Posterior vena cava (tissue), 2 donors: ENCODE data around the gene CAPRIN1. TPM values are rescaled to one million over a fixed set of nuclear protein-coding genes. Genes with fewer than 3 reads are reported as not detected.
A peak's percentile ranks its signal among the peaks of the same experiment; 100 is the strongest.

Source experiments
- DNase-seq: peaks from one replicate; pipeline ENCODE4 v3.0.0-alpha.2; 2020; ENCODE audit warnings: low spot score
- intact Hi-C, 2 donors: fragments of 100-400 bp; cut with DNase I; formaldehyde crosslinking; loops; one replicate each; pipeline versions ENCODE4 v1.14.1 to v1.14.2; 2022 to 2023
- long read RNA-seq, 2 donors: library from polyadenylated mRNA; unstranded; transcript quantifications; one replicate each; pipeline ENCODE4 v2.0.0, GENCODE V29; 2020 to 2021
- total RNA-seq, 2 donors: library from RNA; stranded (reverse); fragmentation: NEBNext Ultra II Directional; extraction: Animal tissue kit (Norgen Biotek cat#: 25700); gene quantifications; one replicate each; pipeline ENCODE4 v1.2.1, GENCODE V29; 2021
- donor health status: DM: yes; HTN: yes; CAD: no.
- donor health status: DM: yes; HTN: yes; CAD: no.

Gene CAPRIN1, protein sequence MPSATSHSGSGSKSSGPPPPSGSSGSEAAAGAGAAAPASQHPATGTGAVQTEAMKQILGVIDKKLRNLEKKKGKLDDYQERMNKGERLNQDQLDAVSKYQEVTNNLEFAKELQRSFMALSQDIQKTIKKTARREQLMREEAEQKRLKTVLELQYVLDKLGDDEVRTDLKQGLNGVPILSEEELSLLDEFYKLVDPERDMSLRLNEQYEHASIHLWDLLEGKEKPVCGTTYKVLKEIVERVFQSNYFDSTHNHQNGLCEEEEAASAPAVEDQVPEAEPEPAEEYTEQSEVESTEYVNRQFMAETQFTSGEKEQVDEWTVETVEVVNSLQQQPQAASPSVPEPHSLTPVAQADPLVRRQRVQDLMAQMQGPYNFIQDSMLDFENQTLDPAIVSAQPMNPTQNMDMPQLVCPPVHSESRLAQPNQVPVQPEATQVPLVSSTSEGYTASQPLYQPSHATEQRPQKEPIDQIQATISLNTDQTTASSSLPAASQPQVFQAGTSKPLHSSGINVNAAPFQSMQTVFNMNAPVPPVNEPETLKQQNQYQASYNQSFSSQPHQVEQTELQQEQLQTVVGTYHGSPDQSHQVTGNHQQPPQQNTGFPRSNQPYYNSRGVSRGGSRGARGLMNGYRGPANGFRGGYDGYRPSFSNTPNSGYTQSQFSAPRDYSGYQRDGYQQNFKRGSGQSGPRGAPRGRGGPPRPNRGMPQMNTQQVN
- 100 to 1,000 TPM; 145 to 149 TPM for total RNA-seq
- long read RNA-seq, donor 1, full-length matches to known transcripts, result 25 of 42 reads
- long read RNA-seq, donor 1, partial matches to known transcripts, result 12 of 42 reads
- long read RNA-seq, donor 1, other reads (novel, unspliced or antisense), result 5 of 42 reads
- long read RNA-seq, donor 2, full-length matches to known transcripts, result 14 of 27 reads
- long read RNA-seq, donor 2, partial matches to known transcripts, result 4 of 27 reads
- long read RNA-seq, donor 2, other reads (novel, unspliced or antisense), result 9 of 27 reads

GRCh38 chr11:34051349-34052035, at the start of gene CAPRIN1:
TSS of gene CAPRIN1 (plus strand) at chr11:34051731. CDS start at chr11:34052421, 690 bp downstream.
- intact Hi-C loops, result loop anchor here in 1 of 2 donors (2.0 kb wide), 1 partner anchor 53 kb away; the partner anchor contains the start of gene NAT10
- peak; percentile 96 for DNase-seq

DNA sequence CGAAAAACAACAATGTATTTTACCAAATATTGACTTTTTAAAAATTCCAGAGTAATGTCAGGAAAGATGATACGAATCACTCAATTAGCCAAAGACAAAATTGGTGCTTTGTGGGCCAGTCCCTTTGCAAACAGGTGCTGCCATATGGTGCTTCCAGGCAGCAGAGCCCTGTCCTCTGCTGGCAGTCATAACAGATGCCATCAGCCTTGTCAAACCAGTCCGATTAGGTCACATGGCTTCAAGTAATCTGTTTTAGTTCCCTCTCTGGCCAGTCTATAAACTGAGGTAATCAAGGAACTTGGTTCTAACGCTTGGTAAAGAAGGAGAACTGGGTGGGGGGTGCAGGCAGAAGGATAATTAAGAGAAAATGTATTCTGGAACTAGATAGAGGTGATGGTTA, 49.1 kb upstream of the CAPRIN1 start:
- DNase-seq, result no peak
- intact Hi-C loops, result no loop called here

DNA sequence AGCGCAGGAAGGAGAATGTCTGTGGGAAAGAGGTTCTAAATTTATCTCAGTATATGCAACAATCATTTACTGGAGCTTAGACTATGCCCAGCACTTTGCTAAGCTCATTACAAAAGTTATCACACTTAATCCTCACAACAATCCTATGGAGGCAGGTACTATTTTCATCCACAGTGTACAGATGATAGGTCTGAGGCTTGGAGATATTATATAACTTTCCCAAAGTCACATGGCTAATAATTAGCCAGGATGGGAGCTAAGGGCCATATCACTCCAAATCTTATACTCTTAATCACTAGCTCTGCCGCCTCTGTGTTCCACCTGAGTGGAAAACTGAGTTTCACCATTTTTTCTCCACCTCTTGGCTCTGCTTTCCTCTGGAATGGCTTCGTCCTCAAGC, 47.3 kb upstream of the CAPRIN1 start:
- DNase-seq, result no peak
- intact Hi-C loops, result loop anchor here in 1 of 2 donors (2.0 kb wide), 1 partner anchor 491 kb away; no protein-coding TSS in a partner anchor

DNA sequence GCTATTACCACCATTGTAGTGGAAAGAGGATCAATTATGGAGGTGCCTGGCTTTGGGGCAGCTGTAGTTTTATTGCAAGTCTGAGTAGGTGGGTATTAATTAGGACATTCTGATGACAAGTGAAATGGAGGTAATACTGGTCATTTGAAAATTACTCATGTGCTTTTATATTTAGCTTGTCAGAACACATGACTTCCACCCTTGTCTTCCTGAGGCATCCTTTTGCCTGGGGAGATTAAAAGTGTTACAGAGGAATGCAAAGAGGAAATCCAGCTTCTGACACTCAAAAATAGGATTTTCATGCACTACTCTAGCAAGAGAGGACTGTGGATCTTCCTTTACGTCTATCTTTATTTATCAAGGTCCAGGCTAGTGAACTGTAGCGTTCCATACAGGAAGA, 44.7 kb upstream of the CAPRIN1 start:
- intact Hi-C loops, result no loop called here
- DNase-seq, result no peak

DNA sequence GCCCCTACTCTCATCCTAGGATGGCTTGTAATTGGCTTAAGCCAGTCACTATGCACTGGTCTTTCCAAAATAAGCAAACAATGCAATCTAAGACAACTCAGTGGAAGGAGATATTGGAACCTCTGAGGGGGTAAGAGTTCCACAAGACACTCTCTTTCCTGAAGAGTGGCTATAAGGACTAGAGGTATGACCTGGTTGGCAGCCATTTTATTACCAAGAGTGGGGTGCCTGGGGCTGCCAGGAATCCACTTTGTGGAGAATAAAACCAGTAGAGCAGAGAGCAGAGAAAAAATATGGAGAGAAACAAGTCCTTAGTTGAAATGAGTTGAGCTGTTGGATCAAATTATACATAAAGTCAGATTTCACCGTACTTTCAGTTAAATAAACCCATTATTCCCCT, 38.8 kb upstream of the CAPRIN1 start:
- intact Hi-C loops, result loop anchor here in 1 of 2 donors (10.0 kb wide), 1 partner anchor 1912 kb away; no protein-coding TSS in a partner anchor
- DNase-seq, result no peak

DNA sequence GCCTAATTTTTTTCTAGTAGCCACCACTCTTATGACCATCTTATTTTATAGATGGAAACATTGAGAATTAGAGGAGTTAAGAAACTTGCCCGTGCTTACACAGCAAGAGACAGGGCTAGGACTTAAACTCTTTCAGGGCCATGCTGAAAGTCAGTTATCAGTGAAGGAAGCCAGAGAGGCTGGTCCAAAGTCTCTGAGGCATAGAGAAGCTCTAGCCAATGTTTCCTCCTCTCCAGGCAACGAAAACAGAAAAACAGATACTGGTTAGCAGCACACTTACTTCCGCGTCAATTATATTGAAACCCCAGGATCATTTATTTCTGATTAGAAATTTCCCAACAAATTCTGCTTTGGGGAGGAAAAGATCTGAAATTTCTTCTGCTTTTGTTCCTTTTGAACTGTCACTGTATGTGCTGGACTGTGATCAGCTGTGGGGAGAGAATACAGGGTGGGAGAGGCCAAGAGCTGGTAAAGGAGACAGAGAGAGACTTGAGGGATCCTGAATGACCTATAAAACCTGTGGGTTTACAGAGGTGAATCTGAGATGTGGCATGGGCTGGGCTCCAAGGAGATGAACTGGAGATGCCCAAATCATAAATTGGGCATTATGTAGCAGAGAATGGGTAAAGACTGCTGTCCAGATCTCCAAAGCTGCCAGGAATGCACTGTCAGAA, 37.5 kb upstream of the CAPRIN1 start:
- intact Hi-C loops, result loop anchor here in 1 of 2 donors (10.0 kb wide), 1 partner anchor 1911 kb away; no protein-coding TSS in a partner anchor
- DNase-seq, result no peak

- no peak for DNase-seq
- intact Hi-C loops, result no loop called here
Observed at GRCh38 chr11:34021977-34022735, 29.4 kb upstream of the CAPRIN1 start.

GRCh38 chr11:34026432-34026831, 25.1 kb upstream of the CAPRIN1 start:
- intact Hi-C loops, result no loop called here
- DNase-seq, result no peak

DNA sequence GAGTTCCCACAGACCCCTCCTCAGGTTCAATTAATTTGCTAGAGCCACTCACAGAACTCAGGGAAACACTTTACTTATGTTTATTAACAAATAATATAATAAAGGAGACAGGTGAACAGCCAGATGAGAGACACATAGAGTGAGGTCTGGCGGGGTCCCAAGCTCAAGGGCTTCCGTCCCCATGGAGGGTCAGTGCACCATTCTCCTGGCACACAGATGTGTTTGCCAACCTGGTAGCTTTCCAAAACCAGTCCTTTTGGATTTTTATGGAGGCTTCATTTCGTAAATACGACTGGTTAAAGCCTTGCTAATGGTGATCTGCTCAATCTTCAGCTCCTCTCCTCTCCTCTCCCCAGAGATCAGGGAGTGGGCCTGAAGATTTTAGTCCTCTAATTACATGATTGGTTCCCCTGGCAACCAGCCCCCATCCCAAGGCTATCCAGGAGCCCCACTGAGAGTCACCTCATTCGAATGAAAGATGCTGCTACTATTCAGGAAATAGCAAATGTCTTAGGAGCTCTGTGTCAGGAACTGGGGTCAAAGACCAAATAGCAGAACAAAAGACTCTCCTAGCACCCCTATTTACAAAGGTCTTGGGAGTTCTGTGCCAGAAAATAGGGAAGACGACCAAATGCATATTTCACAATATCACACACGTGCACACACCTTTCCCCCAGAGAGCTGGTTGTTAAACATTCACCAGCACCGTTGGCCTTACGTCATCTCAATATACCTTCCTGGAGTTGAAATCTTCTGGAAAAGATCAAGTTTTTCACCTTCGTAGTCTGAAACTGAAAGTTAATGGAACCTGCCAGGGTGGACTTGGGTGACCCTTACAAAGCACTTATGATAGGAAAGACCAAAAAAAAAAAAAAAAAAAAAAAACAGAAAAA, 23.8 kb upstream of the CAPRIN1 start:
- no peak for DNase-seq
- intact Hi-C loops, result no loop called here

- no peak for DNase-seq
- intact Hi-C loops, result no loop called here
Observed at GRCh38 chr11:34028425-34028824, 23.1 kb upstream of the CAPRIN1 start.

GRCh38 chr11:34029176-34029575, 22.4 kb upstream of the CAPRIN1 start:
- intact Hi-C loops, result no loop called here
- DNase-seq, result no peak

- intact Hi-C loops, result no loop called here
Observed at GRCh38 chr11:34030382-34030781, 21.1 kb upstream of the CAPRIN1 start.

GRCh38 chr11:34033399-34033798, 18.1 kb upstream of the CAPRIN1 start:
- DNase-seq, result no peak

More at GRCh38 chr11:34030382-34030781, 21.1 kb upstream of the CAPRIN1 start:
- DNase-seq, result no peak

GRCh38 chr11:34034053-34034452, 17.5 kb upstream of the CAPRIN1 start:
- DNase-seq, result no peak
- intact Hi-C loops, result no loop called here

More at GRCh38 chr11:34033399-34033798, 18.1 kb upstream of the CAPRIN1 start:
- intact Hi-C loops, result no loop called here

DNA sequence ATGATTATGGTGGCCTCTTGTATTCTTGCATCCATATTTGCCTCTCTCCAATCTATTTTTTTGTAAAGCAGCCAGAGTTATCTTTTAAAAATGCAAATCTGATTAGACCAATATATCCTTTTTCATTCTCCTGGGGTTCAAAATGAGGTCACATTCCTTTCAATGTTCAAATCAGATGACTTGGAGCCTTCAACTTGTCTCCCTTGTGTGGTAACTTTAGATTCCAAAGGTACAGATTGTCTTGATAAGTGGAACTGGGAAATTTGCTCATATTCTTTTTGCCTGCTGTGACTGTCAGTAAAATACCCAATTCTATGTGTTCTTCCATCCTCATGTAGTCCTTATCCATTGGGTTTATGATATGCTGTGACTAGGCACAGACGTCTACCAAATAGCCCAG, 15.1 kb upstream of the CAPRIN1 start:
- DNase-seq, result no peak
- intact Hi-C loops, result no loop called here

- DNase-seq, result no peak
- intact Hi-C loops, result no loop called here
Observed at GRCh38 chr11:34037016-34037415, 14.5 kb upstream of the CAPRIN1 start.

DNA sequence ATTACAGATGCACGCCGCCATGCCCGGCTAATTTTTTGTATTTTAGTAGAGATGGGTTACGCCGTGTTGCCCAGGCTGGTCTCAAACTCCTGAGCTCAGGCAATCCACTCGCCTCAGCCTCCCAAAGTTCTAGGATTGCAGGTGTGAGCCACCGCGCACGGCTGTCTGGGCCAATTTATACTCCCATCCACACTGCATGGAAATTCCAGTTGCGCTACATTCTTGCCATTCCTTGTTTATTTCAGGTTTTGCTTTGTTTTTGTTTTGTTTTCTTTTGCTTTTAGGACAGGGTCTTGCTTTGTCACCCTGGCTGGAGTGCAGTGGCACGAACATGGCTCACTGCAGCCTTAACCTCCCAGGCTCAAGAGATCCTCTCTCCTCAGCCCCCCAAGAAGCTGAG, 11.0 kb upstream of the CAPRIN1 start:
- intact Hi-C loops, result no loop called here
- DNase-seq, result no peak
